ENCODE data around the gene SLC1A7.

- no peak for TF ChIP-seq CTCF (IDR thresholded peaks at IDR 0.05; ENCODE audit: insufficient read depth, low read length, poor library complexity, severe bottlenecking)
- TF ChIP-seq EZH2phosphoT487 (conservative IDR thresholded peaks at IDR 0.05; ENCODE audit: low read length): no peak
Measured at GRCh38 chr1:53073287-53073686, 69.2 kb downstream of the SLC1A7 start.
